MCF 10A (cell line): Measurements from ENCODE around the gene ABHD16A. TPM values are rescaled to one million over a fixed set of nuclear protein-coding genes. Genes with fewer than 3 reads are reported as not detected.
A peak's percentile ranks its signal among the peaks of the same experiment; 100 is the strongest.

Experiments
- BruUV-seq: library from RNA; stranded (reverse); fragments of 400-500 nt; replicated peaks from 2 replicates; lab custom pipeline; 2021; lab: Mats Ljungman, UMichigan
- CTCF ChIA-PET: fragments of 300-600 bp; sonication (Branson Sonifier 250); formaldehyde crosslinking; extraction: SDS; loops from one replicate; lab custom pipeline; 2021; ENCODE audit warnings: antibody characterized with exemption, inconsistent platforms; lab: Yijun Ruan, JAX
- POLR2A ChIA-PET: fragments of 300-600, 350-650 bp; sonication (Branson Sonifier 250); formaldehyde crosslinking; extraction: SDS; loops from one replicate; lab custom pipeline; 2020; ENCODE audit warnings: antibody characterized with exemption, inconsistent platforms; lab: Yijun Ruan, JAX
- DNase-seq: peaks from one replicate; pipeline ENCODE4 v3.0.0-alpha.2; 2018; ENCODE audit not compliant: unreplicated experiment
- H3K27ac Mint-ChIP-seq: one replicate; pipeline ENCODE4 v1.8.0; 2022; ENCODE audit warnings: mild to moderate bottlenecking, low read depth, mixed read lengths; ENCODE audit not compliant: unreplicated experiment
- H3K27me3 Mint-ChIP-seq: one replicate; pipeline ENCODE4 v1.8.0; 2022; ENCODE audit warnings: mixed read lengths; ENCODE audit not compliant: insufficient read depth, unreplicated experiment
- H3K36me3 Mint-ChIP-seq: one replicate; pipeline ENCODE4 v1.8.0; 2022; ENCODE audit warnings: mild to moderate bottlenecking, moderate library complexity, mixed read lengths; ENCODE audit not compliant: insufficient read depth, unreplicated experiment
- H3K4me1 Mint-ChIP-seq: one replicate; pipeline ENCODE4 v1.8.0; 2022; ENCODE audit warnings: mixed read lengths; ENCODE audit not compliant: insufficient read depth, unreplicated experiment
- H3K4me3 Mint-ChIP-seq: one replicate; pipeline ENCODE4 v1.8.0; 2022; ENCODE audit warnings: mild to moderate bottlenecking, moderate library complexity, mixed read lengths; ENCODE audit not compliant: unreplicated experiment
- H3K9me3 Mint-ChIP-seq: one replicate; pipeline ENCODE4 v1.8.0; 2022; ENCODE audit warnings: mixed read lengths; ENCODE audit not compliant: unreplicated experiment
- intact Hi-C: fragments of 100-400 bp; cut with micrococcal nuclease; formaldehyde crosslinking; loops from 2 replicates; pipeline ENCODE4 v1.14.1; 2022
- total RNA-seq: library from RNA; stranded (reverse); gene quantifications from 2 replicates; pipeline ENCODE4 v1.2.3, GENCODE V29; 2022
- TF ChIP-seq, protein P1 (sequence below): fragments of 200-600 bp; IDR thresholded peaks from one replicate; pipeline ENCODE4 v1.8.0; 2022; ENCODE audit warnings: antibody characterized with exemption, mild to moderate bottlenecking; ENCODE audit not compliant: unreplicated experiment

The ABHD16A gene
- total RNA-seq, 1 experiment from 2014 or later, result 32.1 TPM

DNA sequence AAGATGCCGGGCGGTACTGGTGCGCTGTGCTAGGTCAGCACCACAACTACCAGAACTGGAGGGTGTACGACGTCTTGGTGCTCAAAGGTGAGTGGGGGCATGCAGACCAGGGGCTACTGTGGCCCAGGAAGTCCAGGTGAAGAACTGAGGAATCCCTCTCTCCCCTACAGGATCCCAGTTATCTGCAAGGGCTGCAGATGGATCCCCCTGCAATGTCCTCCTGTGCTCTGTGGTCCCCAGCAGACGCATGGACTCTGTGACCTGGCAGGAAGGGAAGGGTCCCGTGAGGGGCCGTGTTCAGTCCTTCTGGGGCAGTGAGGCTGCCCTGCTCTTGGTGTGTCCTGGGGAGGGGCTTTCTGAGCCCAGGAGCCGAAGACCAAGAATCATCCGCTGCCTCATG is 4.6 kb upstream of the ABHD16A start:
- TF ChIP-seq, protein P1, sequence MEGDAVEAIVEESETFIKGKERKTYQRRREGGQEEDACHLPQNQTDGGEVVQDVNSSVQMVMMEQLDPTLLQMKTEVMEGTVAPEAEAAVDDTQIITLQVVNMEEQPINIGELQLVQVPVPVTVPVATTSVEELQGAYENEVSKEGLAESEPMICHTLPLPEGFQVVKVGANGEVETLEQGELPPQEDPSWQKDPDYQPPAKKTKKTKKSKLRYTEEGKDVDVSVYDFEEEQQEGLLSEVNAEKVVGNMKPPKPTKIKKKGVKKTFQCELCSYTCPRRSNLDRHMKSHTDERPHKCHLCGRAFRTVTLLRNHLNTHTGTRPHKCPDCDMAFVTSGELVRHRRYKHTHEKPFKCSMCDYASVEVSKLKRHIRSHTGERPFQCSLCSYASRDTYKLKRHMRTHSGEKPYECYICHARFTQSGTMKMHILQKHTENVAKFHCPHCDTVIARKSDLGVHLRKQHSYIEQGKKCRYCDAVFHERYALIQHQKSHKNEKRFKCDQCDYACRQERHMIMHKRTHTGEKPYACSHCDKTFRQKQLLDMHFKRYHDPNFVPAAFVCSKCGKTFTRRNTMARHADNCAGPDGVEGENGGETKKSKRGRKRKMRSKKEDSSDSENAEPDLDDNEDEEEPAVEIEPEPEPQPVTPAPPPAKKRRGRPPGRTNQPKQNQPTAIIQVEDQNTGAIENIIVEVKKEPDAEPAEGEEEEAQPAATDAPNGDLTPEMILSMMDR, result no peak
- Mint-ChIP-seq H3K27me3 (no peaks in the 10 kb centered on the region), H3K36me3 (peaks cover 6% of the 10 kb centered on the region), H3K27ac (no peak overlapping the region), H3K9me3 (no peaks in the 10 kb centered on the region), H3K4me1 (peaks cover 12% of the 10 kb centered on the region), H3K4me3 (no peak overlapping the region)
- no TSS peak for BruUV-seq
- CTCF ChIA-PET, result no interaction called here
- intact Hi-C loops, result no loop called here
- DNase-seq, result no peak
- POLR2A ChIA-PET, result no interaction called here

DNA sequence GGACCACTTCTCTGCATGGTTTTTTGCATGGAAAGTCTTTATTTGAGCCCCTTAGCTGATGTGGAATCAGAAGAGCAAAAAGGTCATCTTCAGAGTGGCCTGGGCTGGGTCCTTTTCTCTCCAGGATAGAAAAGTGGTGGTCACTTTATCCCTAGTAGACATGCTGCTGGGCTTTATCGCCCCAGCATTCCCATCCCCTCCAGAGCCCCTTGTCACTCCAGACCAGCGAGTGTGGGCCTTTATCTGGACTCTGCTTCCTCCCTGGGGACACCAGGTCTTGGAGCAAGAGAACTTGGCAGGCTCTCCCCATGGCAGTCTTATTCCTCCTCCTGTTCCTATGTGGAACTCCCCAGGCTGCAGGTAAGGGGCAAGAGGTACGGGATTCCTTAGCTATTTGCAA is 3.5 kb upstream of the ABHD16A start, which contains the start of gene LY6G6F:
LY6G6F (plus strand) TSS at position 268 of the 400 bp plus-strand sequence; CDS start at position 309, 41 bp downstream.
- POLR2A ChIA-PET, result no interaction called here

DNA sequence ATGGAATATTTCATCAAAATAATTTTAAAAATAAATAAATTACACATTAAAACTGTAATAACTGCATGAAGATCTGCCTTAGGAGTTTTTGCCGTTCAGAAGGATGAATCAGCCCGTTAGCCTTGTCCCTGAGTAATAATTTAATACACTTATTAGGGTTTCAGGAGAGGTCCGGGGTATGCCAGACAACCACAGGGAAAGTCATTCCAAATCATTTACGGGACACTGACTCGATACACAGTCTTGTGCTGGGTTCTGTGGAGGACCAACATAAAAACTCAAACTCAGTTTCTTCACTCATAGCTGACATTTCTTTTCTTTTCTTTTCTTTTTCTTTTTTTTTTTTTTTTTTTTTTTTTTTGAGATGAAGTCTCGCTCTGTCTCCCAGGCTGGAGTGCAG is 2.8 kb upstream of the ABHD16A start:
- TF ChIP-seq, protein P1, result no peak
- no peaks in the 10 kb centered on the region for H3K9me3 Mint-ChIP-seq
- peaks cover 7% of the 10 kb centered on the region for H3K4me1 Mint-ChIP-seq
- no peak overlapping the region for H3K27ac Mint-ChIP-seq
- no peaks in the 10 kb centered on the region for H3K27me3 Mint-ChIP-seq
- H3K36me3 Mint-ChIP-seq, result peaks cover 6% of the 10 kb centered on the region
- H3K4me3 Mint-ChIP-seq, result no peak overlapping the region
- POLR2A ChIA-PET, result no interaction called here
- intact Hi-C loops, result no loop called here
- no peak for DNase-seq
- no TSS peak for BruUV-seq
- CTCF ChIA-PET, result no interaction called here

More for the DNA sequence above, 3.5 kb upstream of the ABHD16A start, which contains the start of gene LY6G6F:
- CTCF ChIA-PET, result no interaction called here
- TF ChIP-seq, protein P1, result no peak
- Mint-ChIP-seq H3K9me3 (no peaks in the 10 kb centered on the region), H3K4me3 (no peak within 1 kb of the TSS), H3K4me1 (peaks cover 12% of the 10 kb centered on the region), H3K27ac (no peak within 1 kb of the TSS), H3K36me3 (peaks cover 6% of the 10 kb centered on the region), H3K27me3 (no peaks in the 10 kb centered on the region)
- no TSS peak for BruUV-seq
- intact Hi-C loops, result no loop called here
- DNase-seq, result no peak

DNA sequence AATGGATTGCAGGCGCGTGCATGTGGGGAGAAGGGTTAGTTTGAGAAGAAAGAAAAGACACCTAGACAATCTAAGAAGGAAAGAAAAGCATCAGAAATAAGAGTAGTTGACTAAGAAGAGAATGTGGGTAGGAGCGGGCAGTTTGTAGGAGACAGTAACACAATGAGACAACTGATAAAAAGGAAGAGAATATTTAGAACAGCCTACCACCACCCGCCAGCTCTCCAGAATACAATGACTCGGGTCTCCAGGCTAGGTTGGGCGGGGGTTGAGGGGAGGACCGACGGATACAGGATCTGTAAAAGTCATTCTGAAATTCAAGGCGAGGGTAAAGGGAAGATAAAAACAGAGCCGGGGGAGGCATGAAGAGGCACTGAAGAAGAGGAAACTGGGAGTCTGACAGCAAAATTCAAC is 712 bp downstream of the ABHD16A start:
- TF ChIP-seq, protein P1, result no peak
- Mint-ChIP-seq H3K4me1 (peaks cover 5% of the 10 kb centered on the region), H3K4me3 (peak overlapping the region; percentile 95), H3K27ac (peak overlapping the region; percentile 89), H3K36me3 (peaks cover 24% of the 10 kb centered on the region), H3K27me3 (no peaks in the 10 kb centered on the region), H3K9me3 (no peaks in the 10 kb centered on the region)
- CTCF ChIA-PET, result interaction anchor here (0.8 to 1.2 kb wide), 3 partner anchors 12 to 124 kb away, joined by 3 read pairs; partner anchors contain the start of gene C6orf47
- BruUV-seq, result no TSS peak
- peak; percentile 15 for DNase-seq
- intact Hi-C loops, result loop anchor here (2.0 kb wide), 1 partner anchor 36 kb away; no protein-coding TSS in a partner anchor
- POLR2A ChIA-PET, result interaction anchor here (0.6 to 3.4 kb wide), 27 partner anchors 9 to 270 kb away, joined by 3 to 29 read pairs (median 6); partner anchors contain the start of genes BAG6, C6orf47, CLIC1 and CSNK2B
